HG03520 (cell line): ENCODE results near the gene FGF10.

Experiments
- ATAC-seq: cut with Tn5 transposase; IDR thresholded peaks from one replicate; pipeline ENCODE4 v1.9.1; 2021; ENCODE audit warnings: mild to moderate bottlenecking, moderate library complexity; ENCODE audit not compliant: unreplicated experiment

FGF10 gene

GRCh38 chr5:44260793-44261192 lies 128.4 kb downstream of the FGF10 start:
- ATAC-seq: no peak

- ATAC-seq: no peak
Observed at GRCh38 chr5:44257653-44258365, 131.4 kb downstream of the FGF10 start.

GRCh38 chr5:44257221-44257620 lies 132.0 kb downstream of the FGF10 start:
- no peak for ATAC-seq
